Retinal pigment epithelial cell (primary cell): ENCODE results near the gene ZNF428.
"Not testable (repeated sequence)": the region's sequence is repeated elsewhere in the genome, so short reads cannot be mapped to it uniquely, and the experiment has no call there.

Experiments used
- DNase-seq: peaks from one replicate; pipeline ENCODE4 v3.0.0-alpha.2; 2010; ENCODE audit warnings: low read depth
- H3K4me3 ChIP-seq: 2 replicates; pipeline ENCODE4 v1.5.1; 2011; ENCODE audit warnings: mild to moderate bottlenecking, low read length, control low read depth, moderate library complexity
- CTCF ChIP-seq: conservative IDR thresholded peaks from 2 replicates; pipeline ENCODE4 v1.5.1; 2011; ENCODE audit warnings: low read depth, low read length, control low read depth, inconsistent platforms

The ZNF428 gene

DNA sequence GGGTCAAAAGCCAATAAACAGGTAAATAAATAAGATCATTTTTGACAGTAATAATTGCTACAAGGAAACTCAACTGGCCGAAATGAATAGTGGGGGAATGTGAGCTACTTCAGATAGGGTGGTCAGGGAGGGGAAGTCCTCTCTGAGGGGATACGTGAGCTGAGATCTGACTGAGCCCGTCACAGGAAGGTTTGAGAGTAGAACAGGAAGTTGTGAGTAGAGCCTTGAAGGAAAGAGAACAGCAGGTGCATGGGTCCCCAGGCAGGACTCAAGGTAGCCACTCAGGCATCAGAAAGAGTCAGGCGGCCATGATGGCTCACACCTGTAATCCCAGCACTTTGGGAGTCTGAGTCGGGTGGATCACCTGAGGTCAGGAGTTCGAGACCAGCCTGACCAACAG, 29.8 kb downstream of the ZNF428 start:
- DNase-seq = no peak
- no peak overlapping the region for H3K4me3 ChIP-seq
- no peak for TF ChIP-seq CTCF

- no peak for DNase-seq
- TF ChIP-seq CTCF = no peak
- no peak overlapping the region for H3K4me3 ChIP-seq
Observed at GRCh38 chr19:43589277-43589676, 30.2 kb downstream of the ZNF428 start.

DNA sequence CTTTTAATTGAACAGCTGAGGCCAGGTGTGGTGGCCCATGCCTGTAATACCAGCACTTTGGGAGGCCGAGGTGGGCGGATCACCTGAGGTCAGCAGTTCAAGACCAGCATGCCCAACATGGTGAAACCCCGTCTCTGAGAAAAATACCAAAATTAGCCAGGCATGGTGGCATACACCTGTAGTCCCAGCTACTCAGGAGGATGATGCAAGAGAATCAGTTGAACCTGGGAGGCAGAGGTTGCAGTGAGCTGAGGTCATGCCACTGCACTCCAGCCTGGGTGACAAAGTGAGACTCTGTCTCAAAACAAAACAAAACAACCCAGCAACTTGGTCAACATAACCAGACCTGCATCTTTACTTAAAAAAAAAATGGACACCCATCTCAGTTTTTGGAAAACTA, 32.4 kb downstream of the ZNF428 start:
- H3K4me3 ChIP-seq, DNase-seq: not testable (repeated sequence)

DNA sequence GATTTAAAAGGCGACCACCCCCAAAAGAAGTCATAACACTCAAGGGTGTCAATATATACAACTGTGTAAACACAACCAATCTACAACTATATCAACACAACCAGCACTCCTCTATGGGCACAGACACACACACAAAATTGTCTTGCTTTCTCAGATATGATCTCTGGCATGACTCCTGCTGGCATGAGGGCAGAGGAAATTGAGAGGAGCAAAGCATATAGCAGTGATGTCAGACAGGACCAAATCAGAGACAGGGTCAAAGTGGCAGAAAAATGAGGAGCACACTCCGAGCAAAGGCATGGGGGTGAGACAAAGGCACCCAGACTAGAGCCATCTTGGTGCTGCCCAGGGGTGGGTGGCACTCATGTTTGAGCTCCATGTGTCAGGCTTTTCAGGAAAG, 33.1 kb downstream of the ZNF428 start:
- TF ChIP-seq CTCF = no peak
- no peak for DNase-seq
- H3K4me3 ChIP-seq = no peak overlapping the region

GRCh38 chr19:43584484-43584883, 34.9 kb downstream of the ZNF428 start:
- no peak overlapping the region for H3K4me3 ChIP-seq
- no peak for TF ChIP-seq CTCF

DNA sequence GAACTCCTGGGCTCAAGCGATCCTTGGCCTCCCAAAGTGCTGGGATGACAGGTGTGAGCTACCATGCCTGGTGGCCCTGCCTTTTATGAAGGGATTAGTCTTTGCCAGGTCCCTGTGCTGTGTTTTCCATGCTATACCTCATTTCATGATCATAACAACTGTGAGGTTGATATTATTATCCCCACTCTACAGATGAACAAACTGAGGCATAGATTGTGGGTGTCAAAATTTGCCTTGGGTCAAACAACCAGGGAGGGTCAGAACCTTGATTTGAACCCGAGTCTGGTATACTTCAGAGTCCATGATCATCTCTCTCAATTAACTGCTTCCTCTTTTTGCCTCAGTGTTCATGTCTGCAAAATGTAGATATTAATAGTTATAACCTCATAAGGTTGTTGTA, 36.9 kb downstream of the ZNF428 start:
- no peak overlapping the region for H3K4me3 ChIP-seq
- DNase-seq = no peak
- no peak for TF ChIP-seq CTCF

More at GRCh38 chr19:43584484-43584883, 34.9 kb downstream of the ZNF428 start:
- DNase-seq = no peak

- no peak overlapping the region for H3K4me3 ChIP-seq
- no peak for TF ChIP-seq CTCF
- no peak for DNase-seq
Observed at GRCh38 chr19:43581467-43581866, 38.0 kb downstream of the ZNF428 start.

DNA sequence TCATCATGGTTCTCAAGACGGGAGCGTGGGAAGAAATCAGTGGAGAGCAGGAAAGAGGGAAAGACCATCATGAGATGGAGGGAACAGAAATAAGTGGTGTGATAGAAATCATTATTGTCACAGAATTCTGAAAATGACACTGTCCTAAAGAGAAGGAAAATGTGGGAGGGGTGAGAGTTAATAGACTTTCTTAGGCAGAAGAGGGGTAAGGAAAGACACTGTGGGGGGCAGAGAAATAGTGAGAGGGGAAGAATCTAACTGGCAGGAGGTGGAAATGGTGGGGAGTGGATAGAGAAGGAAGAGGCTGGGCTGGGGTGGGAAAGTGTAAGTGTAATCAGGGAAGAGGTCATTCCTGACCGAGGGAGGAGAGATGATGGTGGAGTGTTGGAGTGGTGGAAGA, 40.6 kb downstream of the ZNF428 start:
- no peak for TF ChIP-seq CTCF
- DNase-seq = no peak
- no peak overlapping the region for H3K4me3 ChIP-seq
